Activated CD4-positive, alpha-beta T cell treated with anti-CD3 and anti-CD28 coated beads, Interleukin-10, Interleukin-2, amounts not matched to agents 100 ng/mL and 50 ng/mL, durations not matched to agents 16 hours and 8 hours (primary cell): ENCODE results near the gene MYCBP2.
A peak's percentile ranks its signal among the peaks of the same experiment; 100 is the strongest.
"Not testable (repeated sequence)": the region's sequence is repeated elsewhere in the genome, so short reads cannot be mapped to it uniquely, and the experiment has no call there.

Experiments used
- DNase-seq: peaks from one replicate; pipeline ENCODE4 v3.0.0-alpha.2; 2020

Gene MYCBP2

DNA sequence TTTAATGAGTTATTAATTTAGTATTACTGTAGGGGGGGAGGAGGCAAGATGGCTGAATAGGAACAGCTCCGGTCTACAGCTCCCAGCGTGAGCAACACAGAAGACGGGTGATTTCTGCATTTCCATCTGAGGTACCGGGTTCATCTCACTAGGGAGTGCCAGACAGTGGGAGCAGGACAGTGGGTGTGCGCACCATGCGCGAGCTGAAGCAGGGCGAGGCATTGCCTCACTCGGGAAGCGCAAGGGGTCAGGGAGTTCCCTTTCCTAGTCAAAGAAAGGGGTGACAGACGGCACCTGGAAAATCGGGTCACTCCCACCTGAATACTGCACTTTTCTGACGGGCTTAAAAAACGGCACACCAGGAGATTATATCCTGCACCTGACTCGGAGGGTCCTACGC lies 127.9 kb downstream of the MYCBP2 start:
- DNase-seq, result not testable (repeated sequence)

DNA sequence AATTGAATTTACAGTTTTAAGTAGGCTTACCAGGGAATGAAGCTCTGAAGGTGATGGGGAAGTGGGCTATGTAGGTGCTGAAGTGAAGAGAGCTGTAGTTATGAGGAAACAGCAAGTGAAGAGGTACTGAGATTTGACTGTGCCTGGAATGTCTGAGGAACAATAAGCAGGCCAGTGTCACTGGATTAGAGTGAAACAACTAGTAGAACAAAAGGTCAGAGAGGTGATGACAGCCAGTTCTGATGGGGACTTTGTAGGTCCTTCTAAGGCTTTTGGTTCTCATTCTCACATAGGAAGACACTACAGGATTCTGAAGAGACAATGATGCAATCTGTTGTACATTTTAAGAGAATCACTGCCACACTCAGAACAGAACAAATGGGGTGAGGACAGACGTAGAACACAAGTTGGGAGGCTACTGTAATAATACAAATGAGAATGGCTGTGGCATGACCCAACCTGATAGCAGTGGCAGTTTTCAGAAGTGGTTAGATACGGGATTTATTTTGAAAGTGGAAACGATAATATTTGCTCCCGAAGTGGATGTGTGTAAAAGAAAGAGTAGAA lies 130.8 kb downstream of the MYCBP2 start:
- DNase-seq, result no peak

DNA sequence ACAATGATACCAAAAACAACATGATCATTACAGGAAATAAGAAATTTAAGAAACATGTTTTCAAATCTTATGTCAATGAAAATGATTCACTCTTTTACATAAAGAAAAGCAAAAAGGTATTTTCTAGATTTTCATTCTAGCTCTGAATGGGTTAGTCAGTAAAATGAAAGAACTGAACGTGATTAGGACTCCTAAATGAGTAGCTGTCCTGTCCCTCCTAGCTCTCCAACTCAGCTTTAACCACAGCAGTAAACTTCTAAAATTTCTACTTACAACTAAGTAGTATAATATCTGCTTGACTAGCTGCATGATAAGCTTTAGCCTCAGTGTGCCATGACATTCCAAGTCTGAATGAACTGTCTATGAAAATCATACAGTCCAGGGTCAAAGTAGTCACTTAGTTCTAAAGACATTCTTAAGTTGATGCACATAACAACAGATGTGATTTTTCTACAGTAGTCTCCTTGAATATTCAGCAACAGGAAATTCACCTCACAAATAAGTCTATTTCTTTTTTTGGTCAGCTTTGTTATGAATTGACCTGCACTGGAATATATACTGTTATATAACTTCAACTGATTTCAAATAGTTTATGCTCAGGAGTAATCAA lies 136.4 kb downstream of the MYCBP2 start:
- no peak for DNase-seq

DNA sequence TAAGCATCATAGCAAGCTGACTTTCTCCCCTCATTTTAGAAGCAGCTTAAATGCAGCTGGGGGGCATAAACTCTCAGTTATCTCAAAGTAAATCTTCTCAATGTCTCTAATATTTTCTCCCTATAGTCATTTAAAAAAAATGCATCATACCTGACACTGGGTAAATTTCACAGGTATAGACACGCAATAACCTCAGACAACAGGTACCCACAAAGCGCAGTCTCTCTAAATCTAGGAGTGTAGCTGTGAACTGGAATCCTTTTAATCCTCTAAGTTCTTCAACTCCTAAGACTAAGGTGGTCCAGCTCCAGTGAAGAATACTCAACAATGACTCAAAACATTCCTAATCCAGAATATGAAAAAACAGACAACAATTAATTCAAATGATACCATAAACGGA lies 141.2 kb downstream of the MYCBP2 start:
- no peak for DNase-seq

DNA sequence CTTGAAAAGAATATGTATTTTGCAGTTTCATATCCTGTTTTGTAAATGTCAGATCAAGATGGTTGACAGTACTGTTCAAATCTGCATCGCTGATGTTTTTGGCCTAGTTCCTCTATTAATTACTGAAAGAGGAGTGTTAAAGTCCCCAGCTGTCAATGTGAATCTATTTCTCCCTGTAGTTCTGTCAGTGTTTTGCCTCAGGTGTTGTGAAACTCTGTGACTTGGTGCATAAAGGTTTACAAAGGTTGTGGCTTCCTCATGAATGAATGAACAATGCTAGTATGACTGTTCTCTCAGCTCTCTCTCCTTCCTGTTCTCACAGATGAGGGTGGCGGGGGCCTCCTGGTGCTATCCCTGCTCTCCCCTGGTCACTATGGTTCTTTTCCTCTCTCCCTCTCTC lies 142.4 kb downstream of the MYCBP2 start:
- peak; percentile 83 for DNase-seq

DNA sequence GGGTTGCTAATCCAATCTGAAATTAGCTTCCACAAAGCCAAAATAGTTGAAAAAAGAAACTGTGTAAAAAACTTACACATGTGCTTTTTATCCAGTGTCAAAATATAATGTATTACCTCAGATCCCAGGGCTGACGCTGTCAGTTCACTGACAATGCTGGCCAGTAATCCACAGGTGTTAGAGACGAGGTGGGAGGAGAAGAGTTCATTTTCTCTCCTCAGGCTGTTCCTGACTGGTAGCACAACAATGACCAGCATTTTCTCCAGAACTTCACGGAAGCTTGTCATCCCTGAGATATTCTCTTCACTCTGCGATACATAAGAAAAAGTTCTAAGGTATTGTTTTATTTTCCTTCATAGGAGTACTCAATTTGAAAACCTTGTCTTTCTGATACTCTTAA lies 146.9 kb downstream of the MYCBP2 start:
- DNase-seq, result no peak

DNA sequence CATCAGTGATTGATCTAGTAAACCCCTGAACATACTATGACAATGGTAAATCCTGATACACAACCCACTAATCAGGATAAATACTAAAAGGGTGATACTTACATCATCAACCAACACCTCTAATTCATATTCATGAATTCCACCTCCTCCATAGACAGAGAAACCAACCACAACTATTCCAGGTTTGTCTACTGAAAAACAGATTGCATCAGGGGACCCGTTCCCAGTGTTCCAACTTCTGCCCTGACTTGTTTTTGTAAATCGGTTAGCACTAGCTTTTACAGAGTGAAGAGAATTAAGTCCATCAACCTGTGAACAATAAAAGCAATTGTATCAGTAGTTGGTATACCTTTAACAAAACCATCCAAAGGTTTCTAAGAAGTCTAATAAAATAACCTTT lies 149.2 kb downstream of the MYCBP2 start:
- DNase-seq, result no peak

DNA sequence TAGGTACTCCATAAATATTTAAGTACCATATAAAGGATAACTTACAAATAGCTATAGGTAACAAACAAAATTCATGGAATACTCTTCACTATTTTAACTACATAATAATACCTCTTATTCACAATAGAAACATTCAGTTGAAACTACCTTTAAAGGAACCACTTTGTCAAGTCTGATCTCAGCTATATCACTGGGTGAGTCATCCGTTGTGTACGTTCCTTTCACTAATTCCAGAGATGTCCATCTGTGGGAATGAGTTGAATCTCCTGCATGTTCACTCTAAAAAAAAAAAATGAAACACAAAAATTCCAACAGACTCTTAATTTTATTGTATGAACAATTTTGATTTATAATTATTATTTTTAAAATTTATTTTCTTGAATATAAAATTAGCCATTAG lies 150.5 kb downstream of the MYCBP2 start:
- no peak for DNase-seq

DNA sequence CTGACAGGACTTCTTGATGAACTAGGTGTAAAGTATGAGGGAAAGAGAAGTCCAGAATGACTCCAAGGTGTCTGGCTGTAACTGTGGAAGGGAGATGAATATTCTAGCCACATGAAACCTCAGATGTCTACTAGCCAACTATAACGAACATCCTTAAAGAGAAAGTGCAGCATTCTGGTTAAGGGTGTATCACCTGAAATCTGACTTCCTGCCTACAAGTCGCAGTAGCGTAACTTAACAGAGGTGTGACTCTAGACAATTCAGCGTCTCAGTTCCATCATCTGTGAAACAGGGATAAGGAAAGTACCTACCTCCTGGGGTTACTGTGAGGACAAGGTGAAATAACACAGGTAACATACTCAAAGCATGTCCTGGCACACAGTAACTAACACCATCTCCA lies 154.2 kb downstream of the MYCBP2 start:
- DNase-seq, result no peak

DNA sequence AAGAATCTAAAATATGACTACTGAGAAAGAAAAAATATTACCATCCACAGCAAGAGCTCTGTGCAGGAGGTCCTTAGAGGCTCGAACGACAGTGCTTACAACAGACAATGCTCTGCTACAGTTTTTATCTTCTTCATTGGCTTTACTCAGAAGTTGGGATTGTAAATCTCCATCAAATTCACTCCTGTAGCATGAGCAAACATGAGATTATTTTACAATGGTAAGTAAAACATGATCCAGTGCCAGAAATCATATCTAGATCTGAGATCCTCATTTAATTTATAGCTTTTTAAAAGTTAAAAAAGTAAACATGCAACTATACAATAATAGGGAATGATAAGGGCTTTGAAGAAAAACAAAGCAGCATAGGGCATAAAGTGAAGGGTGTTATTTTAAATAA lies 155.4 kb downstream of the MYCBP2 start:
- no peak for DNase-seq

DNA sequence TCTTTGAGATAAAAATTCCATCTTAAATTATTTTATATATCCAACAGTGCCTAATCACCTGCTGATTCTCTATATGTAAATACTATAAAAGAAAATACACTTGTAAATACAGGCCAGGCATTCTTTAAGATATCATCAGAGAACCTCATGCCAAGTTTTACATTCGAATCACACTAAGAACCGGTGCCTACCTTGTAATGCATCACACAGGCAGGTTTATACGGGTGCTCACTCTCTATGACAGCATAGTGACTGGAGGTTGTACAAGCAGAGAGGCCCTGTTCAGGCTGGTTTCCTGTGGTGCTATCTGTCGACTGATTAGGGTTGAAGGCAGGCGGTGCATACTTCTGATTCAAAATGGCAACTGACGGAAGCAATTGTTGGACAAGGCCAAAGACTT lies 158.7 kb downstream of the MYCBP2 start:
- DNase-seq, result no peak

DNA sequence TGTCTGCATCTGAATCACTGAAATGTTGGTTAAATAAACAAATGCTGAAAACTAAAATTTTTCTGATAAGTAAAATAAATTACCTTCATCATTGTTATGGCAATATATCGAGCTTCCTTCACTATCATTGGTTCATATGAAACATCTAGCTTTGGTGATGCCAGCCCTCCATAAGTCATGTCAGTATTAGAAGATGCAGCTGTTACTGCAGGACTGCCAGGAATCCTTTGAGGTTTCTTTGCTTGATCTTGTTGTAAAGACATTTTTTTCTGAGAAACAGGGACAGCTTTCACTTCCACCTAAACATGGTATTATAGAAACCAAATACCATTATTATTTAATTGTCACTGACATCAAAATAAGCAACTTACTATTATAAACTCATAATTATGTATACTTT lies 176.2 kb downstream of the MYCBP2 start:
- DNase-seq, result no peak

DNA sequence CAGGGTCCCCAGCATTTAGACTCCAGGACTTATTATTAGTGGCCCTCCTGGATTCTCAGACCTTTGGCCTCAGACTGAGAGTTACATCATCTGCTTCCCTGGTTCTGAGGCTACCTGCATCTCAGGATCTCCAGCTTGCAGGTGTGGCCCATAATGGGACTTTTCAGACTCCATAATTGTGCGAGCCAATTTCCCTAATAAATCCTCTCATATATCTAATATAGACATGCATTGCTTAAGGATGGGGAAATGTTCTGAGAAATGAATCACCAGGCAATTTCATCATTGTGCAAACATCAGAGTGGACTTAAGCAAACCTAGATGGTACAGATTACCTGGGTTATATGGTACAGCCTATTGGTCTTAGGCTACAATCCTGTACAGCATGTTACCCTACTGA lies 183.5 kb downstream of the MYCBP2 start:
- DNase-seq, result no peak

DNA sequence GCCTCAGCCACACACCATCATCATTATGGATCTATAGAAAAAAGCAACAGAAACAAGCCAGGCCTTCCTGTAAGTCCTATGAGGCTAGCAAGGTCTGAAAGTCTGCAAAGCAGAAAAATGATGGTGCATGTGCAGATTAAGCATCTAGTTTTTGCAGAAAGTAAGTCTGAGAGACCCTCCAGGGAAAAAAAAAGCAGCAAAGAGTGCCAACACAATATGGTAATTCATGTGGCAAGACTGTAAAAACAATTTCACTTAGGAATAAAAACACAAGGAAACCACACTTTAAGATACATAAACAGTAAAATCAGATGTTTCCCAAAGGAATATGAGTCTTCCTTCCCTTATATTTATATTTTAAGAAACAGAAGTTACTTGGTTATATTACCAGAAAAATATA lies 187.6 kb downstream of the MYCBP2 start:
- DNase-seq, result no peak

DNA sequence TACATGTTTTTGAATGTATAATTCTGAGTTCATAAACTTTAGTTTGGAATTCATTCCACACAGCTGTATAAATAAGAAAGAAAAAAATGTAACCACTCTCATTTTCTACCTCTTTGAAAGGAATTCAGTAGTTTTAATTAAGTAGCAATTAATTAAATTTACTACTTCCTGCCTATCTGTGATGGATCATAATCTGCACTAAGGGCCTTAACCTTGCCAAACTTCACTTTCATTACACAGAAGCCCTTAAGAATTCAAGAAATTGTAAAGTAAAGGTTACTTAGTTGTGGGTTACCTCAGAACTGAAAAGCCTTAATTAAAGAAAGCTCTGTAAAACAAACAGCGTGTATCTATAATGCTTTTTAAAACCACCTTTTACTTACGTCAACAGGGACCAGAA lies 188.1 kb downstream of the MYCBP2 start:
- no peak for DNase-seq

DNA sequence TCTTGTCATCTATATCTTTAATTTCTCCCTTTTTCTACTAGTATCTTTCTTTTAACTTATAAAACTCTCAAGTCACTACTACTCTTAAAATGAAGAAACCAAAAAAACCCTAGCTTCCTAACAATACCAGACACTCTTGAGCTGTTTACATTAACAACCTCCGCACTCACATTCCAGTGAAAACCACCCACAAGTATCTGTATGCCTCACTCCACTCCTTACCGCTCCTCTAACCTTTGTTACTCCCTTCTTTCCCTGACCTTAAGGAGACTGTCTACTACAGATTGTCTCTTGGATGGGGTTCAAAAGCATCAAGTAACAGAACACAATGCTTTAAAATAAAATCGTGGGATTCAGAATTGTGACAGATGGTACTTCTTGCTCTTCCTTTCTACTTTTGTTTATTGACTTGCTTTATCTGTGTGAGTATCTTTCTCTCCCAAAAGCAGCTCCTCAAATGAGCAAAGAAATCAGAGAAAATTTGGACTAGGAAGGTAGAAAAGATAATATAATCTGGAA lies 189.9 kb downstream of the MYCBP2 start:
- DNase-seq, result no peak

DNA sequence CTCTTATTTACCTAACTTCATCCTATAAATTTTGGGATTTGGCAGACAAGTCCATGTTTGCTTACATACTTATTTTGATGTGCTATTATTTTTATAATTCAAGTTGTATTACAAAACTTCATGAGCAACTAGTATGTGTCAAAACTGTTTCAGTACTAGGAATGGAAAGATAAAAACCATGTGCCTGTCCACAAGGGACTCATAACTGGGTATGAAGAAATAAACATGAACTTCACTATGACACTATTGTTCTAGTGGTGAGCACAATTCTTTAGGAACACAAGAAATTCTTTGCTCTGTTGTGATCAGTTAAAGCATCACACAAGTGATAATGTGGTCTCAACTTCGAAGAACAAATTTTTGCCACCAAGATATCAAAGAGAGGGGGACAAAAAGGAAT lies 202.5 kb downstream of the MYCBP2 start:
- DNase-seq, result no peak

DNA sequence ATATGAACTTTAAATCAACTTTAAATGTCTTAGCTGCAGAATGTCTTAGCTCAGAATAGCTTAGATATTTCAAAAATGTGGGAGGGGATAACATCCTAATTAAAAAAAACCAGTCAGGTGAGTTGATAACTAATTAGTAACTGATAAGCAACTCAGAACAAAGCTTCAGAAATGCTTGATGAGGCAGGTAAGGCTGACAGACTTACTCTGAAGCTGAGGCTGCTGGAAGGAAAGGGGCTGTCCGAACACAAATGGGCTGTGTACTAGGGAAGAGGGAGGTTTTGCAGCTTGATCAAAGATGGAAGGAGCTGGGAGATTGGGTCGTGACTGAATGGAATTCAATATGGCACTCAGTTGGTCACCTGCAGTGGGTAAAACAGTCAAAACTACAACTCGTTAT lies 208.8 kb downstream of the MYCBP2 start:
- DNase-seq, result no peak

DNA sequence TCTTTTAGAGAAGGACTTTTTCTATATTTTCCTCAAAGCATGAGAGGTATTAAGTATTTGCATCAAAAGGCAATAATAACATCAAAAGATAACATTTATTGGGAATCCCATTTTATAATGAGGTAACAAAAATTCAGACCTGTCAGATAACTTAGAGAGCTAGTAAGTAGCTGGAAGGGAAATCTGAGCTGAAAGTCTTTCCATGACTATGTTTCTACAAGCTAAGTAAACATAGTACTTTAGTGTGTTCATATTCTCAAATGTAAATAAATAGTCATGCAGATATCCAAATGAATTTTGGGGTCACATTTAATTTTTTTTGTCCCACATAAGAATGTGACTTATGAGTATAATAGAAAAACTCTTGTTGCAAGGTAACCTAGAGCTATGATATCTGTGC lies 212.6 kb downstream of the MYCBP2 start:
- no peak for DNase-seq

DNA sequence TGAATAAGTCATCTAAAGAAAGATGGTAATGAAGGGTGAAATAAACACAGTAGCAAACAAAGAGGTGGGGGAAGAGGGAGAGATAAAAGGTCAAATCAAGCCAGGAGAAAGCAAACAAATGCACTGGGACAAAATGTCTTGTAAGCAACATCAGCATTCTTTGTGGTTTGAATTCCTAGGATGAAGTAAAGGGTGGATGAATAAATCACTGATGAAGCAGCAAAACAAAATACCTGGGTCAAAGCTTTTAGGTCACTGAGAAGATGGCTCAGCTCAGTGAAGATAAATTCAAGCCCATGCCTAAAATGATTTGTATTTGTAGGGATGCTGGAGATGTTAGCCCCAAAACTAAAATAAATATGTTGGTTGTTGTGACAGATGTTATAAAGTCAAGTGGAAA lies 213.4 kb downstream of the MYCBP2 start:
- no peak for DNase-seq

DNA sequence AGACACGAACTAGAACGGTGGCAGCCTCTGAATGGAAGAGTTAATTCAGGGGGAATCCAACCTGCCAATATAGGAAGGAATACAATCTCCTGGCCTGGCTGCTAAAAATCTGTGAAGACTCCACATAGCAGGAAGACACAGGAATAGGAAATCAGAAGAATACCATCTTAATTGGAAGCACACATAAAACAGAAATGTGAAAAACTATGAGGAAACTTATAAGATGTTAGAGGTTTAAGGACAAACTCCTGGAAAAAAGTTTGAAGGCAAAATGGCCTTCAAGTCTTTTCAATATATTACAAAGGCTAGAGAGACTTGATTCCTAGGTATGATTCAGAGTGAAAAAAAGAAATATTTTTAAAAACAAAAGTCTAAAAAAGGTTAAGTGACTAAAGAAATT lies 221.8 kb downstream of the MYCBP2 start:
- no peak for DNase-seq

DNA sequence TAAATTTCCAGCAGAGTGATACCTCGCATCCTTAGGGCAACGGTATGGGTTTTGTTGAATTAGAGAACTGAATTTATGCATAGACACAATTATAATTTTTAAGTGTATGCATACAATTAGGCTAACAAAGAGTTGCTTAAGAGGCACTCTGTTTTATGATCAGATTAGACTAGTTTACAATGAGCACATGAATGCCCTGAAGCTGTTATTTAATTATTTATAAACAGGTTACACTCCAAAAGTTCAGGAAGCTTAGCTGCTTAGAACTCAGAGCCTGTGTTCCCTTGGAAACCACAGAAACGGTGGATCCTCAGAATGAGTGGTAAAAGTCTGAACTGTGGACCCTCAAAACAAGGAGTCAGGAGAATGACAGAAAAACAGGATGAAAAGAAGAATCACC lies 227.5 kb downstream of the MYCBP2 start:
- DNase-seq, result no peak

DNA sequence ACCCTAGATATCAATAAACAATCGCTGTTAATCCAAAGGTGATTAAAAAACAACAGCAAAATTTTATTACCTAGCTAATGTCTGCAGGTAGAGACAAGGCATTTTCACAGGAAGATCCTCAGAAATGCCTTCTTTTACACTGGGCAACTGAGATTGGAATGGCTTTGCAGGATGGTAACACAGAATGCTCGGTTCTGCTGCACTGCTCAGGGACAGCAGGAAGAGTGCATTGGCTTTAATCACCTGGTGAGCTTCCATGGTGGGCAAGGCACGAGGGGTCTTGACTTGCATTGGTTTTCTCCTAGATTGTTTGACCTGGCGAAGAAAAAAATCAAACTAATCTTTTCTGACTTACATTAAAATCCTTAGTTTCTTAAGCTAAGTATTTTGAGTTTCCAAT lies 231.6 kb downstream of the MYCBP2 start:
- DNase-seq, result no peak

DNA sequence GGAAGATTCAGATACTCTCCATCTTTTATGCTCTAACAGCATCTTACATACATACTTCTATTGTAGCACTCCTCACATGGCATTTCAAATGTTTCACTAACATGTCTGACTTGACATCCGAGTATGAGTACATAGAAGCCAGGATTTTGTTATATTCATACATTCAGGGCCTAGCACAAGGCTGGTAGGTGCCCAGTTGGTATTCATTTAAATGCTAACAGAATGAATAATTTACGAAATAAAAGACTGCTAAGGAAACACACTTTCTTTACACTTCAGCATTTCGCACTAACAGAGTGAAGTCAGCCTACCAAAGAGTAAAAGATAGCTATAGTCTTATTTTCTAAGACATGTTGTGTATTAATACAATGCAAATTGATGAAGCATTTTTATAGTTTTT lies 232.1 kb downstream of the MYCBP2 start:
- DNase-seq, result no peak

DNA sequence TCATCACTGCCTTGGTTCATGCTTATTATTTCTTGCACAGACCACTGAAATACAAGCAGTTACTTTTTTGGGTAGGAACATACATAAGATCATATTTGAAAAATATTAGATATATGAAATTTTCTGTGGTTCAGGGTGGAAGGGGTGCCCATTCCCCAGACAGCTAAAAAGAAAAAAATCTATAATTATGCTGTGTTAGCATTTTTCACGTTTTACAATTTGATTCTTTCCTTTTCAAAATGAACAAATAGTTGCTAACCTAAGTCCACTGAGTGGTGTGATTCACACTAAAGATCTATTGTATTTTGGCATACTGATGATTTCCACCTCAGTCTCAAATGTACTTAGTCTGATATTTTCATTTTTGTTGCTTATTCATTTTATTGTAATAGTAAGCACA lies 233.2 kb downstream of the MYCBP2 start:
- no peak for DNase-seq
